Prostate gland (tissue), 2 donors: ENCODE results near the gene ZBTB8B. TPM values are rescaled to one million over a fixed set of nuclear protein-coding genes. Genes with fewer than 3 reads are reported as not detected.

Source experiments
- DNase-seq: peaks from one replicate; pipeline ENCODE4 v3.0.0-alpha.2; 2019; ENCODE audit warnings: low spot score
- H3K27ac ChIP-seq, 2 donors: fragments of 200-600 bp; sonication (generic); 2 replicates each; pipeline ENCODE4 v1.5.1; 2017 to 2019
- H3K27me3 ChIP-seq: fragments of 200-600 bp; sonication (generic); replicated peaks from 2 replicates; pipeline ENCODE4 v1.5.1; 2019; ENCODE audit not compliant: insufficient read depth
- H3K36me3 ChIP-seq, 2 donors: fragments of 200-600 bp; sonication (generic); 1 replicate in 1 of 2; 2 replicates in 1 of 2; pipeline versions ENCODE4 v1.5.1 to v1.8.1; 2017 to 2019
- H3K4me1 ChIP-seq: fragments of 200-600 bp; sonication (generic); replicated peaks from 2 replicates; pipeline ENCODE4 v1.5.1; 2019
- H3K4me3 ChIP-seq, 2 donors: fragments of 200-600 bp; sonication (generic); 2 replicates each; pipeline ENCODE4 v1.5.1; 2017 to 2019
- H3K9me3 ChIP-seq: fragments of 200-600 bp; sonication (generic); 2 replicates; pipeline ENCODE4 v1.5.1; 2017
- CTCF ChIP-seq, 4 experiments: fragments of 200-600 bp in 2 of 4; fragments of 450-650 bp in 2 of 4; sonication (generic) in 2 of 4; IDR thresholded peaks; 1 replicate in 3 of 4; 2 replicates in 1 of 4; pipeline ENCODE4 v1.5.1; 2016 to 2019; ENCODE audit warnings: antibody characterized with exemption in 4 of 4, mild to moderate bottlenecking in 2 of 4, moderate library complexity in 2 of 4
- POLR2A ChIP-seq: fragments of 450-650 bp; IDR thresholded peaks from one replicate; pipeline ENCODE4 v1.6.1; 2016; ENCODE audit warnings: antibody characterized with exemption, mild to moderate bottlenecking
- POLR2AphosphoS5 ChIP-seq: sonication (generic); formaldehyde crosslinking; IDR thresholded peaks from one replicate; pipeline ENCODE4 v1.6.1; 2017; ENCODE audit warnings: antibody characterized with exemption
- WGBS: methylation state at CpG from one replicate; pipeline ENCODE4 v1.1.5; 2018; 5-methylcytosine and 5-hydroxymethylcytosine counted together
- intact Hi-C: fragments of 100-400 bp; cut with DNase I; formaldehyde crosslinking; loops from one replicate; pipeline ENCODE4 v1.14.2; 2022
- total RNA-seq, 2 donors: library from RNA; depleted of rRNA; stranded (reverse); fragments of >200 nt; gene quantifications; one replicate each; pipeline ENCODE4 v1.1.0, GENCODE V29; 2016

Gene ZBTB8B
- total RNA-seq, 2 donors from 2014 or later, result 0.18 to 0.45 TPM

- intact Hi-C loops, result no loop called here
- H3K27ac ChIP-seq, result no peak overlapping the region
- no peaks in the 10 kb centered on the region for H3K4me1 ChIP-seq
- no peak for DNase-seq
- no peaks in the 10 kb centered on the region for H3K36me3 ChIP-seq
- no peaks in the 10 kb centered on the region for H3K9me3 ChIP-seq
- whole genome bisulfite sequencing, result 95% methylated on average over 1 of the region's 1 CpG
- TF ChIP-seq POLR2A (no peak), CTCF (IDR thresholded peaks at IDR 0.05) (no peak), POLR2AphosphoS5 (no peak)
- no peak overlapping the region for H3K4me3 ChIP-seq
- H3K27me3 ChIP-seq, result no peaks in the 10 kb centered on the region
These were observed 45.1 kb downstream of the ZBTB8B start for GRCh38 chr1:32509939-32510338.

Other genes starting within 250 kb of the ZBTB8B start
- 10 to 100 TPM; 17.9 to 31.7 TPM for gene TMEM234, start 242.7 kb upstream of the ZBTB8B start, total RNA-seq
- 100 to 1,000 TPM; 158 to 181 TPM for gene EIF3I, start 242.7 kb upstream of the ZBTB8B start, total RNA-seq
- gene FAM167B, start 217.8 kb upstream of the ZBTB8B start, total RNA-seq, result 1 to 10 TPM; 2.3 to 3.6 TPM
- 1 to 10 TPM; 1.3 to 4.4 TPM for gene LCK, start 213.8 kb upstream of the ZBTB8B start, total RNA-seq
- 10 to 100 TPM; 85.8 to 98.0 TPM for gene HDAC1, start 173.0 kb upstream of the ZBTB8B start, total RNA-seq
- gene MARCKSL1, start 128.8 kb upstream of the ZBTB8B start, total RNA-seq, result 100 to 1,000 TPM; 144 to 243 TPM
- gene FAM229A, start 102.6 kb upstream of the ZBTB8B start, total RNA-seq, result 10 to 100 TPM in 1 of 2 donors, 1 to 10 TPM in 1; 8.5 to 24.2 TPM
- 1 to 10 TPM in 1 of 2 donors, not detected in 1; 7.0 TPM for gene TSSK3, start 102.5 kb upstream of the ZBTB8B start, total RNA-seq
- gene BSDC1, start 70.6 kb upstream of the ZBTB8B start, total RNA-seq, result 100 to 1,000 TPM in 1 of 2 donors, 10 to 100 TPM in 1; 78.3 to 248 TPM
- 1 to 10 TPM; 5.9 to 7.4 TPM for gene ZBTB8A, start 74.4 kb downstream of the ZBTB8B start, total RNA-seq
- gene ZBTB8OS, start 185.5 kb downstream of the ZBTB8B start, total RNA-seq, result 10 to 100 TPM; 32.7 to 38.7 TPM
- gene RBBP4, start 186.1 kb downstream of the ZBTB8B start, total RNA-seq, result 100 to 1,000 TPM; 122 to 183 TPM
- 10 to 100 TPM in 1 of 2 donors, 1 to 10 TPM in 1; 7.9 to 18.2 TPM for gene SYNC, start 237.7 kb downstream of the ZBTB8B start, total RNA-seq